Activated naive CD4-positive, alpha-beta T cell treated with Interleukin-2 at 50 U/mL for 16 hours (primary cell): ENCODE results near the gene SUMO3.

Experiments
- DNase-seq: peaks from one replicate; pipeline ENCODE4 v3.0.0-alpha.2; 2020

SUMO3 gene

DNA sequence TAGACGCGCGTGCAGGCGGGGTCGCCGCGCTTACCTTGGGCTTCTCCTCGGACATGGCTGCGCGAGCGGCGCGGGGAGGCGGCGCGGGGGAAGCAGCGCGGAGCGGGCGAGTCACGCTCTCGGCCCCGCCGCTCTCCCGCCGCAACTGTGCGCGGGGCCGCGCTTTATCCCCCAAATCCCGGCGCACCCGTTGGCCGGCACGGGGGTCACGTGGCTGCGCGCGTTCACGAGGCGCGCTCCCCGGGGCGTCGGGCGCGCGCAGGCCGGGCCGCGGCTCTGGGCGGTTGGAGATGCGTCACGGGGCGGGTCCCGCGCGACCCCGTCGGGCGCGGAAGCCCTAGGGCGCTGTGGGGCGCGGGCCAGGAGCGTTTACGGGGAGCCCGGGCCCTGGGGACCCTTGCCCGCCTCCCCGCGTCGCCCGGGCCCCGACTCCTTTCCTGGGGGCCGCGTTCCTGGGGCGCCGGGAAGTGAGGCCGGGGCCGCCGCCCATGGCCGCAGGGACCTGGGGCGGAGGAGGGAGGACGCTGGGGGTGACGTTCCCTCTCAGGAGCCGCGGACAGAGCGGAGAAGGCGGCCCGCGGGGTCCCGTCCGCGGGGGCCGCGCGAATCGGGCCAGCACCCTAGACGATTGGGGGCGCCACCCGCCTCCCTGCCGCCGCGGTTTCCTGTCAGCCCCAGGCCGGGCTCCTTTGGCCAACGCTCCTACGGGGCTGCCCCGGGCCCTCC lies at the start of gene SUMO3:
SUMO3 (minus strand) TSS at position 149 of the 726 bp plus-strand sequence; CDS start at position 55, 94 bp downstream.
- peak; percentile 84 for DNase-seq

DNA sequence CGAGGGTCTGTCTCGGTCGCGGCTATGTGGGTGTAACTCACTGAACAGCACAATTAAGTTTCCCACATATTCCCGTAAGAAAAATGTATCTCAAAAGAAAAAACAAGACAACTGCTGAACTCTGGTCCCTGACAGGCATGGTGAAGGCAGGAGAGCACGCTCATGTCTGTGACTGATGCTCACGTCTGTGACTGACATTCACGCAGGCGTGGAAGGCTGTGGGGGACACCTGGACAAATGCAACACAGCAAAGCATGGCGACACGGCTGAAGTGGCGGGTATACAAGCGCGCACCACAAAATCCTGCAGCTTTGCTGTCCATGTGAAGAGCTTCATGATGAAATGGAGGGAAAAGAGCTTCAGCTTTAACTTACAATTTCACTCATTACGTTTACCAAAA lies 49.6 kb upstream of the SUMO3 start:
- DNase-seq, result no peak

GRCh38 chr21:44866780-44867179 lies 48.9 kb upstream of the SUMO3 start:
- no peak for DNase-seq

DNA sequence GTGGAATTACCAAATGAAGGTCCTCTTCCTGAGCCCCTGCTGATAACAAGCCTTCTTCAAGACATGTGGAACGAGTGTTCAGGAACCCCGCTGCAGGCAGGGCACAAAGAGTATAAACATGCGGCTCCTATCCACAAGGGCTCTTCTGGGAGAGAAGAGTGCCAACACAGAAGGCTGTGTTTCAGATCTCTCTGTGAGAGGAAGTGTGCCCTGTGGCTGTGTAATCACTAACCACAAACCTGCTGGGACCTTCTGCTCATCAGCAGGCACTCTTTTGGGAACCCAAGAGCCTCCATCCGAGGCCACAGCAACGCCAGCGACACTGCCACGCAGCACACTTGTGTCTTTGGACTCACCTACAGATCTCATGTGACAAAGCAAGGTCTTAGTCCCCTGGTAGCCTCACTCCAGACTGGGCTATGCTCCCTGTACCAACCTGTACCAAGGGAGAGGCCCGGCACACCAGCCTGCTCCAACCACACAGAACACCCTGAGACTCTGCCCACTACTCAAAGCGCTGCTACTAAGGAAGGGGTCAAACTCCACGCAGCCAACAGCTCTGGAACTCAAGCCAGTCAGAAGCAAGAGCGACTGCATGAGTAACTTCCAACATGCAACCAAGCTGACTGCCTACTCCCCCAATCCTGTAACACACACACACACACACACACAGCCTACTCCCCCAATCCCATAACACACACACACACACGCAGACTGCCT lies 47.9 kb upstream of the SUMO3 start:
- DNase-seq, result no peak

- no peak for DNase-seq
These were observed 45.2 kb upstream of the SUMO3 start for GRCh38 chr21:44862869-44863685.

- no peak for DNase-seq
These were observed 40.9 kb upstream of the SUMO3 start for GRCh38 chr21:44858791-44859190.

- no peak for DNase-seq
These were observed 40.4 kb upstream of the SUMO3 start for GRCh38 chr21:44858291-44858690.

DNA sequence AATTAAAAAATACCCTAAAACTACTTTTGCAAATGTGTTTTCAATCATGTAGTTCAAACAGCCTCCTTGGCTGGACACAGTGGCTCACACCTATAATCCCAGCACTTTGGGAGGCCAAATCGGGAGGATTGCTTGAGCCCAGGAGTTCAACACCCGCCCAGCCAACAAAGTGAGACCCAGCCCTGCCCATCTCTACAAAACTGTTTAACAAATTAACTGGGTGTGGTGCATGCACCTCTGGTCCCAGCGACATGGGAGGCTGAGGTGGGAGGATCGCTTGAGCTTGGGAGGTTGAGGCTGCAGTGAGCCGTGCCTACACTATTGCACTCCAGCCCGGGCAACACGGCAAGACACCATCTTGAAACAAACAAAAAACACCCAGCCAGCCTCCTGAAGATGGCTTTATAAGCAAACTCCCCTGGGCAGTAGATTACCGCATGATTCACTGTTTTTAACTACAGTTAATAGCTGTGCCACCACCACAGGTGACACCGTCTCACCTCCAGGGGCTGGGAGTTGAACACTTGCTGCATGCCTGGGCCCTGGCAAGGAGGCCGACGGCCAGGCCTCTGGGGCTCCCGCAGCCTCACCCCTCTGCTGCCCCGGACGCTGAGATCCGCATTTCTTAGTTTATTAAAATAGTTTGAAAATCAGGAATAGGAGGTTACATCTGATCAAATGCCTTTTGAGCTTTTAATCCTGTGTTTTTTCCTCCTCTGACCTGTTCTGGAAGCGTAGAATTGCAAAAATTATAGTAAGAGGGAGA lies 39.4 kb upstream of the SUMO3 start:
- no peak for DNase-seq

DNA sequence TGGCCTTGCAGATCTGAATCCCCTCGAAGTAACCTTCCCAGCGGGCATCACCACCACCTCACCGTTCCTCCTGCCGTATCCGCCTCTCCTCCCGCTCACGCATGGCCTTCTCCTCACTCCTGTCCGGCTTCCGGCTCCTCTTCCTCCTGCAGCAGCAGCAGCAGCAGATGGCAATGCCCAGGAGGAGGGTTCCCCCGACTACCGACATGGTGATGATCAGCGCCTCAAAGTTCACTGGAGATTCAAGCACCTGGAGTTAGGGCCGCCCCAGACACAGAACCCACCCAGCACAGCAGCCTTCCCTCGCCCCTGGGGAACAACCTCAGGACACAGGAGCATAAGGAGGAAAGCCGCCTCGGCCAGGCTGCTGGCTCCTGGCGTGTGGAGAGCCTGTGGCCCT lies 38.3 kb upstream of the SUMO3 start:
- no peak for DNase-seq

DNA sequence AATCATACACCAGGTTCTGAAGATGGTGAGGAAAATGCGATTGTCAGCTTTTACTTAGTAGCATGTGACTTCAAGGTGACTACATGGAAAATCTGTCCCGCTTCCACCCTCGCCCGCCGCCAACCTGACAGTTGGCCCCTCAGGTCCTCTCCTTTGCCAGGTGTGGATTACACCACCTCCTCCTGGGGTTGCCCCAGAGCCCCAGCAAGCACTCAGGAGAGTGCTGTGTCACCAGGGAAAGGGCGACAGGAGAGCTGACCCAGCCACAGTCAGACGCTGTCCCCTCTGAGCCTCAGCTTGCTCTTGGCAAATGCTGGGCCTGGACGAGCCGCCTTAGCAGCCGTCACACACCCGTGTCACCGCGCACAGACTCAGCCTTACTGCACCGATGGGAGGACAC lies 37.7 kb upstream of the SUMO3 start:
- DNase-seq, result no peak

DNA sequence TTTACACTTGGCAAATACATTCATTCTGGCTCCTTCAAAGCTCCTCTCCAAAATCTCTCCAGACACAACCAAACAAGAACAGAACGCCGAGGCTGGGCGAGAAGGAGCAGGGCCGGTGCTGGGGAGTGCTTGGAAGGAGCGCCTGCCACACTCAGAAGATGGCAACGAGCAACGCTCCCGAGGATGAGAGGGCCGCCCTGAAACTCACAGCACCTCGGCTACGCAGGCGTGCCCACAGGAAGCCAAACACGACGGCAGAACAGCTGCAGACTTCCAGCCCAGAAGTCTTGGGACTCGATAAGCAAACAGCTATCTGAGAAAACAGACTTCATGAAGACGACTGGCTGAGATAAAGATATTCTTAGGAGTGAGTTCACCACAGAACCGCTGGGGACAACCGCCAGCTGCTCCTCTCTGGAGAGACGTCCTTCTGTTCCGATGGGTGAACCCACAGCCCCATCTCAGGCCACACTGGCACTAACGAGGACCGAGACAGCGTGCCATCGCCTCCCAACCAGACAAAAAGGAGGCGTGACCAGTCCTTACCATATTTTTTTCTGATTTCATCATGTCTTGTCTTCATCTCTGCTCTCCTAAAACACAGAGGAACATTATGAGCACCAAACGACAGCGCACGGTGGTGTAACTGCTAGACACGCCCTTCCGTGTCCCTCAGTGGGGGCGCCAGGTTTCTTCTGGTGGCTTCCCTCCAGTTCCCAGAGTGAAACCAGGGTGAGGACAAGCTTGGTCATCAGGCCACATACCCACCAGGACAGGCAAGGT lies 37.0 kb upstream of the SUMO3 start:
- no peak for DNase-seq

- no peak for DNase-seq
These were observed 36.5 kb upstream of the SUMO3 start for GRCh38 chr21:44854391-44854663.

DNA sequence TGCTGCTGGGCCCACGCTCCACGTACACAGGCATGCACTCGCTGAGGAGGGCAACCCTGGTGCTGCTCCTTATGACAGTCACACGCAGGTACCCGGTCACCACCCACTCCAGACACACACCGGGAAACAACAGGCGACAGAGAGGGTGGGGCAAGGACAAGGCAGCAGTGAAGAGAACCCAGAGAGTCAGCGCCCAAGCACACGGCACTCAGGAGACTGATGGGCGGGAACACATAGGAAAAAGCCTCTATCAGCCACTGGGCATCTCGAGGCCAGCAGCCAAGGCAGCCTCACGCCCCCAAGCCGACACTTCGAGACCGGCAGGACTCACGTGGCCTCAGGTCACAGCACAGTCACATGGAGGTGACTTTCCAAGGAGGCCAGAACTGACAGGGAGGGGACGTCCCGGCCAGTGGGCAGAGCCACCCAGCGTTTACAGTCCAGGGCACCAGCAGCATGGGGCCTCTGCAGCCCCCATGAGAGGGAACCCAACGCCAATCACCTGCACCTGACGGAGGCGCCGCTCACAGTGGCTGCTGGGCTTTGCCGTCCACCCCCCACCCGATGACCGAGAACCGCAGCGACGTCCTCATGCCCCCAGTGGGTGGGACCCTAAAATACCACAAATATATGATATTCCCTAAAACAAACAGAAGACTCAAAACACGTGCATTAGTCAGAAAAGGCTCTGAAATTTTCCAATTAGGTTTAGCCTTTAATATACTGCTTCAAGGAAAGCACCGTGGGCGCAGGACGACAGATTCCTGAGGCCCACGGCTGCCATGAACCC lies 35.9 kb upstream of the SUMO3 start:
- no peak for DNase-seq

GRCh38 chr21:44850905-44851657 lies 33.2 kb upstream of the SUMO3 start:
- no peak for DNase-seq

GRCh38 chr21:44850208-44850800 lies 32.4 kb upstream of the SUMO3 start:
- DNase-seq, result no peak

GRCh38 chr21:44849616-44850130 lies 31.8 kb upstream of the SUMO3 start:
- no peak for DNase-seq

DNA sequence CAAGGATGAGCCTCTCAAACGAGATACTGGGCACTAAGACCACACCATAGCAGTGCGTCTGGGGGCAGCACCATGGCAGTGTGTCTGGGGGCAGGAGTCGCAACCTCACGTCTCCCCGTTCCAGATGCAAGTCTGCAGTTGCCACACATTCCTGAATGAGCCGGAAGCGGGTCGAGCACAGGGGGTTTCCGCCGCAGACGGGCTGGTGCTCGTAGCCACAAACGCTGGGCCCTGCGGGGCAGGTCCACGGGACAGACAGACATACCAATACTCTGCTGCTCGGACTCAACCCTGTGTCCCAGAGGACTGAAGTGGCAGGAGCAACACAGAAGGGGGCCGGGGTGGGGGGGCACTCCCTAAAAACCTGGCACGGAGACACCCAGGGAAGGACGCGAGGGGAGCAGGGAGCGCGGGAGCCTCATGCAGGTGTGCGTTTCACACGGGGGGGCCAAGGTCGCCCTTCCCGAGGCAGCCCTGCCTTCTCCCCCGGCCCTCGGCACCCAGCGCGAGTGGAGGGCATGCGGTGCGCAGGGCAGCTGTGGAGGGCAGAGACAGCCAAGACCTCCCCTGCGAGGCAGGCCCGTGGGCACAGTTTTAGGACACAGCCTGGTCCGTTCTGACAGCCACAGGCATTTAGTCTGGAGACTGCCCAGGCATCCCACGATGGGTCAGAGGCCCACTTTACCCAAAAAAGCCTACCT lies 31.1 kb upstream of the SUMO3 start:
- DNase-seq, result no peak

GRCh38 chr21:44847261-44848056 lies 29.6 kb upstream of the SUMO3 start:
- DNase-seq, result no peak
